Measurements from ENCODE around the gene SENP3. TPM values are rescaled to one million over a fixed set of nuclear protein-coding genes. Genes with fewer than 3 reads are reported as not detected.

The SENP3 gene
- total RNA-seq (2014; rRNA removed; shearing (Covaris generic)) = 157 and 182 TPM in 2 replicates

- in situ Hi-C loops (cut with HindIII; ENCODE audit: low sequenced_read_pairs) = no loop called here
- DNase-seq (ENCODE audit: low spot score) = peak; percentile 82
Observed at GRCh38 chr17:7561589-7562207, at the start of gene SENP3. SENP3 (plus strand) TSS chr17:7561919; CDS start chr17:7563077, 1,158 bp downstream.

GRCh38 chr17:7512105-7512504 lies 49.6 kb upstream of the SENP3 start:
- in situ Hi-C loops (cut with HindIII; ENCODE audit: low sequenced_read_pairs) = no loop called here
- no peak for DNase-seq (ENCODE audit: low spot score)

DNA sequence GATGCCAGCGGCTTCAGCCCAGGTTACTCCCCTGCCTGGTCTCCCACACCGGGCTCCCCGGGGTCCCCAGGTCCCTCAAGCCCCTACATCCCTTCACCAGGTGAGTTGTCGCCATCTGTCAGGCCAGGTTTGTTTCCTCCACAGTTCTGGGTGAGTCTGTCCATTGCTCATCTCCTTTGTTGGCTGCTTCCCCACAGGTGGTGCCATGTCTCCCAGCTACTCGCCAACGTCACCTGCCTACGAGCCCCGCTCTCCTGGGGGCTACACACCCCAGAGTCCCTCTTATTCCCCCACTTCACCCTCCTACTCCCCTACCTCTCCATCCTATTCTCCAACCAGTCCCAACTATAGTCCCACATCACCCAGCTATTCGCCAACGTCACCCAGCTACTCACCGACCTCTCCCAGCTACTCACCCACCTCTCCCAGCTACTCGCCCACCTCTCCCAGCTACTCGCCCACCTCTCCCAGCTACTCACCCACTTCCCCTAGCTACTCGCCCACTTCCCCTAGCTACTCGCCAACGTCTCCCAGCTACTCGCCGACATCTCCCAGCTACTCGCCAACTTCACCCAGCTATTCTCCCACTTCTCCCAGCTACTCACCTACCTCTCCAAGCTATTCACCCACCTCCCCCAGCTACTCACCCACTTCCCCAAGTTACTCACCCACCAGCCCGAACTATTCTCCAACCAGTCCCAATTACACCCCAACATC lies 48.7 kb upstream of the SENP3 start:
- in situ Hi-C loops (cut with HindIII; ENCODE audit: low sequenced_read_pairs) = no loop called here
- DNase-seq (ENCODE audit: low spot score) = no peak

DNA sequence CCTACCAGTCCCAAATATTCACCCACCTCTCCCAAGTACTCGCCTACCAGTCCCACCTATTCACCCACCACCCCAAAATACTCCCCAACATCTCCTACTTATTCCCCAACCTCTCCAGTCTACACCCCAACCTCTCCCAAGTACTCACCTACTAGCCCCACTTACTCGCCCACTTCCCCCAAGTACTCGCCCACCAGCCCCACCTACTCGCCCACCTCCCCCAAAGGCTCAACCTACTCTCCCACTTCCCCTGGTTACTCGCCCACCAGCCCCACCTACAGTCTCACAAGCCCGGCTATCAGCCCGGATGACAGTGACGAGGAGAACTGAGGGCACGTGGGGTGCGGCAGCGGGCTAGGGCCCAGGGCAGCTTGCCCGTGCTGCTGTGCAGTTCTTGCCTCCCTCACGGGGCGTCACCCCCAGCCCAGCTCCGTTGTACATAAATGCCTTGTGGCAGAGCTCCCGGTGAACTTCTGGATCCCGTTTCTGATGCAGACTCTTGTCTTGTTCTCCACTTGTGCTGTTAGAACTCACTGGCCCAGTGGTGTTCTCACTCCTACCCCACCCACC lies 47.8 kb upstream of the SENP3 start:
- in situ Hi-C loops (cut with HindIII; ENCODE audit: low sequenced_read_pairs) = no loop called here
- DNase-seq (ENCODE audit: low spot score) = no peak

- in situ Hi-C loops (cut with HindIII; ENCODE audit: low sequenced_read_pairs) = no loop called here
Observed at GRCh38 chr17:7515911-7516610, 45.7 kb upstream of the SENP3 start.

GRCh38 chr17:7523033-7523432 lies 38.7 kb upstream of the SENP3 start:
- in situ Hi-C loops (cut with HindIII; ENCODE audit: low sequenced_read_pairs) = no loop called here
- DNase-seq (ENCODE audit: low spot score) = no peak

More at GRCh38 chr17:7515911-7516610, 45.7 kb upstream of the SENP3 start:
- DNase-seq (ENCODE audit: low spot score) = no peak

GRCh38 chr17:7528842-7529241 lies 32.9 kb upstream of the SENP3 start:
- DNase-seq (ENCODE audit: low spot score) = no peak
- in situ Hi-C loops (cut with HindIII; ENCODE audit: low sequenced_read_pairs) = no loop called here

DNA sequence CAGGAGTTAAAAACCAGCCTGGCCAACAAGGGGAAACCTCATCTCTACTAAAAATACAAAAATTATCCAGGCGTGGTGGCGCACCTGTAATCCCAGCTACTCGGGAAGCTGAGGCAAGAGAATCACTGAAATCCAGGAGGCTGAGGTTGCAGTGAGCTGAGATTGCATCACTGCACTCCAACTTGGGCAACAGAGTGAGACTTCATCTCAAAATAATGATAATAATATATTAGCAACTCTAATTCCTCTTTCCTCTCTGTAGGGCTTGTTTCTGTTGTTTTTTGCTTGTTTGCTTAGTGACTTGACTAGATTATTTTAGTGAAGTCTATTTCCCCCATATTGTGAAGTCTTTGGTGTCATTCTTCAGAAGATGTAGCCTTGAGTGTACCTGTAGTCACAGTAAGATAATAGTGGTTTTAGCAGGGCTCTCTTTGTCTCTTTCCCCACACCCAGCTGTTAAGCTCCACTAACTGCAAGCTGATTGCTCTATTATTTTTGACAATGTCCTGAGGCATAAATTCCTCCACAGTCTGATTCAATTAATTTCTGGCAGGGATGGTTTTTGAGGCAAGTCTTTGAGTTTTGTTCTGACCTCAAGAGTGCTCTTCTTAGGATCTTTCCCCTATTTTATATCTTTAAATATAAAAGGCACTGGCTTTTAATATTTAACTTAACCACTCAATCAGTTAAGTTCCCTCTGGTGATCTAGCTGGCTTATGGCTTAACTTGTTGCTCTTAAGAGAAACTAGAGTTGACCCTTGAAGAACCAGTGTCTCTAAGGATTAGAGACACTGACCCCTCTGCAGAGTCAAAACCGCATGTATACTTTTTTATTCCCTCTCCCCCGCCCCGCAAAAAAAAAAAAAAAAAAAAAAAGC lies 31.5 kb upstream of the SENP3 start:
- no peak for DNase-seq (ENCODE audit: low spot score)
- in situ Hi-C loops (cut with HindIII; ENCODE audit: low sequenced_read_pairs) = no loop called here

- in situ Hi-C loops (cut with HindIII; ENCODE audit: low sequenced_read_pairs) = no loop called here
- DNase-seq (ENCODE audit: low spot score) = no peak
Observed at GRCh38 chr17:7538050-7538449, 23.7 kb upstream of the SENP3 start.

DNA sequence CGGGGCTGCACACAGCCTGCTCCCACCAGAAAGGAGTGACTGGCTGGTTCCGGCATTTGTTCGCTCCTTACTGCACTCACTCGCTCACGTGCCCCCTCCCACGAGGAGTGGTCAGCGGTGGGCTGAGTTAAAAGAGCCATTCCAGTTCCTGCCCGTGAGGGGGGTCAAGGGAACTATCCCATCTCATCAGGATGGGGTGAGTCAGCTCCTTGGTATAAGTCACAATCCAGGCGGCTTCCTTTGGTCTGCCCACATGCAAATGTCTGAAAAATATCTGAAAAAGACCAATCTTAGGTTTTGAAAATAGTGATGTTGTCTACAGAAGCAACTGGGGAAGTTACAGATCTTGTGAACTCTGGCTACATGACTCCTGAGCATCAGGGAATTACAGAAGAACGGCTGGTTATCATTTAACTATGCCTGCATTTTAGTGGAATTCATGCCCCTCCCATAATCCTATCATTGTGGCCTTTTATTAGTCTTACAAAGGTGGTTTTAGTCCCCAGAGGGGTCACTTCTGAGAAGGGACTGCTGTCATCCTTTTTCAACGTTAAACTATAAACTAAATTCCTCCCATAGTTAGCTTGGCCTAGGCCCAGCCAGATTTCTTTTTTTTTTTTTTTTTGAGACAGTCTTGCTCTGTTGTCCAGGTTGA lies 22.7 kb upstream of the SENP3 start:
- DNase-seq (ENCODE audit: low spot score) = no peak

DNA sequence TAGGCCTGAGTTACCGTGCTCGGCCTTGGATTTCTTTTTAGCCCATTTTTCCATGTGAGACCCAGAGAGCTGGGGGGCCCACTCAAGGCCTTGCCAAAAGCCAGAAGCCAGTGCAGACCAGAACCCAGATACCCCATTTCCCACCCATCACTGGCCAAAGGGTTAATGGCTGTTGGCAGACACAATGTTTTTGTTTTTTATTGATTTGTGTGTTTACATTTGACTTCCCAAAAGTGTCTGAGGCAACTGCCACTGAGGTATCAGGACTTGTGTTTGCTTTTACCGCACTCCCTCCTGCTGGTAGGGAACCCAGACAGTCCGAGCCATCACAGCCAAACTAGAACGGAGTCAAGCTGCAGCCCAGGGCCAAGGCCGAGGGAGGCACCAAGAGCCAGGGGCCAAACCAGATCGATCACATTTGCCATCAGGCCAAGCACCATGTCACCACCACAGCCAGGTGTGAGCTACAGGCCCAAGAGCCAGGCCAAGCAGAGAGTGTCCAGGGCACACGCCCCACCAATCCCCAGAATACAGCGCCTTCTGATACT lies 20.6 kb upstream of the SENP3 start:
- no peak for DNase-seq (ENCODE audit: low spot score)
- in situ Hi-C loops (cut with HindIII; ENCODE audit: low sequenced_read_pairs) = no loop called here

More for the DNA sequence above, 22.7 kb upstream of the SENP3 start:
- in situ Hi-C loops (cut with HindIII; ENCODE audit: low sequenced_read_pairs) = no loop called here

DNA sequence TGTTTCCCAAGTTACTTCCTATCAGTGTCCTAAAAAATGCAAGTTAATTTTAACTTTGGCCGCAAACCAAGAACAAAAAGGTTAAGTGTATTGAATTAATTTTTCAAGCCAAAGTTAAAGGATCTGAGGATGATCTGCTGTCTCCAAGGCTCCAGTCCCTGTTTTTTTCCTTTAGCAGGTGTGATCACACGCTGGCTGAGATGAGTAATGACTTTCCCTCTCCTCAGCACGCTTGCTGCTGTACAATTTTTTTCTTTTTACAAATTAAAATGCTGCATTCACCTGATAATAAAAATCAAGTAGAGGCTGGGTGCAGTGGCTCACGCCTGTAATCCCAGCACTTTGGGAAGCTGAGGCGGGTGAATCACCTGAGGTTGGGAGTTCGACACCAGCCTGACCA lies 16.8 kb upstream of the SENP3 start:
- in situ Hi-C loops (cut with HindIII; ENCODE audit: low sequenced_read_pairs) = no loop called here
- no peak for DNase-seq (ENCODE audit: low spot score)

DNA sequence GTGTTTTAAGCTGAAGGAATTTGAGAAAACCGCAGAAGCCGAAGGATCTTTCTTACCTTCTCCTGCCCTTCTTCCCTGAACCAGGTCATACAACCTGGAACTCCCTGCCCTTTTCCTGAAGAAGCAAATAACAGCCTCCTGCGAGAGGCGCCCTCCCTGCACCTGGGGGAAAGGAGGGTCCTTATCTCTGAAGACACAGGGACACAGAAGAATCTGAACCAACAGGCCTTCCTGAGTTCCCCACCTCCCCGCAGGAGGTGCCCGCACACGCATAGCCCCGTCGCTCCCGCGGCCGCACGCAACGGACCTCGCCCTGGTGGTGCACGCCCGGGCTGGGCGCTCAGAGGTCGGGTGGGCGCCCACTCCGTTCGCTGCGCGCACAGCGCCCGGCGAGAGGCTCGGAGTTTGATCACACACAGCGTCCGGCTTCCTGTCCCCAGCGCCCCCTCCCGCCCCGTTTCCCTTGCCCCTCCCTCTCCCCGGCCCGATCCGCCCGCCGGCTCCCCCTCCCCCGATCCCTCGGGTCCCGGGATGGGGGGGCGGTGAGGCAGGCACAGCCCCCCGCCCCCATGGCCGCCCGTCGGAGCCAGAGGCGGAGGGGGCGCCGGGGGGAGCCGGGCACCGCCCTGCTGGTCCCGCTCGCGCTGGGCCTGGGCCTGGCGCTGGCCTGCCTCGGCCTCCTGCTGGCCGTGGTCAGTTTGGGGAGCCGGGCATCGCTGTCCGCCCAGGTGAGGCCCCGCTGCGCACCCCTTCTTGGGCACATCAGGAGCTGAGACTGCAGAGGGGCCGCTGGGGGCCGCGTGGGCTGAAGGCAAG lies 12.9 kb upstream of the SENP3 start, which contains the start of gene TNFSF12:
Gene TNFSF12 (plus strand): TSS at position 474 of the 816 bp plus-strand sequence. CDS start 96 bp downstream, at position 570.
- peak; percentile 52 for DNase-seq (ENCODE audit: low spot score)
- in situ Hi-C loops (cut with HindIII; ENCODE audit: low sequenced_read_pairs) = no loop called here

DNA sequence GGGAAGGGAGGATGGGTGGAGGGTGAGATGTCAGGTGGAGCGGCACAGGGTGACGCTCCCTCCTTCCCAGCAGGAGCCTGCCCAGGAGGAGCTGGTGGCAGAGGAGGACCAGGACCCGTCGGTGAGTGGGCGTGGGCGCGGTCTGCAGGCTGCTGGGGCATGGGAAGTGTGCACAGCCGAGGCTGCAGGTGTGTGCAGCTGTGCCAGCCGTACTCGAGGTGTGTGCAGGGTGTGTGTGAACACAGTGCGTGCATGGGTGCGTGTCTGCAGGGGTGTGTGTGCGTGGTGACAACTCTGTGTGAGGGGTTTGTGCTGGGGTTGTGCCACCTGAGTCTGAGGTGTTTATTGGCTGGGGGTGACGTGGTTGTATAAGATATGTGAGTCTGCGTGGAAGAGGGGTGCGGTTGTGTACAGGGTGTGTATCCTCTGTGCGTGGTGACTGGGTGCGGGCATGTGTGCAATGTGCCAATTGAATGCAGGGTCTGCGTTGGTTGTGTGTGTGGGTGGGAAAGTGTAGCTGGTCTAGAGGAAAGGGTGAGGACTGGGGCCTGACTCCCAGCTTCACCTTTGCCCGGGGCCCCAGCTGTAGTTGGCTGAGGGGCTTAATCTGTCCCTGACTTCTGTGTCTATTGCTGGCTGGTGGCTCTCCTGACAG lies 12.2 kb upstream of the SENP3 start:
- in situ Hi-C loops (cut with HindIII; ENCODE audit: low sequenced_read_pairs) = no loop called here
- DNase-seq (ENCODE audit: low spot score) = peak; percentile 38

DNA sequence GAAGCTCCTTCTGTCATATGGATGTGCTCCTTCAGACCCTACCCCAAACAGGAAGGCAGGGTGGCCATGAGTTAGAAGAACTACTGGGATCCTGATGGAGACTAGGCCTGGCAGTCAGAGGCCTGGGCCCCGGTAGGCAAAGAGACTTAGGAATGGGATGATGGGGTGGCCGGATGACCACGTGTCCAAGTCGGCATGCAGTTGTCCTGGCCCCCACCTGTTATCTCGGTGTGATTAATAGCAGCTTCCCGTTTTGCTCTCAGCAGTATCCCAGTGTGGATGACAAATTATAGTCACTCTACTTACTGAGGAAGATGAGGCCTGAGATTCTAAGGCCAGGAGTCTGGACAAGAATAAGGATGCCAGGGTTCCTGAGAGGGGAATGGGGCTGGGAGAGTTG lies 11.4 kb upstream of the SENP3 start:
- DNase-seq (ENCODE audit: low spot score) = no peak
- in situ Hi-C loops (cut with HindIII; ENCODE audit: low sequenced_read_pairs) = no loop called here

GRCh38 chr17:7551396-7551795 lies 10.3 kb upstream of the SENP3 start:
- DNase-seq (ENCODE audit: low spot score) = no peak
- in situ Hi-C loops (cut with HindIII; ENCODE audit: low sequenced_read_pairs) = no loop called here

- DNase-seq (ENCODE audit: low spot score) = no peak
- in situ Hi-C loops (cut with HindIII; ENCODE audit: low sequenced_read_pairs) = no loop called here
Observed at GRCh38 chr17:7552621-7553051, 9.1 kb upstream of the SENP3 start.

Data from G401 (cell line).